Tibial nerve (tissue), 4 donors: Measurements from ENCODE around the gene ERICH3. TPM values are rescaled to one million over a fixed set of nuclear protein-coding genes. Genes with fewer than 3 reads are reported as not detected.

ENCODE experiments used
- DNase-seq, 2 donors: peaks; one replicate each; pipeline ENCODE4 v3.0.0-alpha.2; 2019; ENCODE audit warnings: low spot score in 2 of 2
- H3K27ac ChIP-seq, 4 donors: fragments of 200-600 bp; sonication (generic) in 3 of 4; one replicate each; pipeline ENCODE4 v1.5.1; 2017 to 2019; ENCODE audit warnings: mild to moderate bottlenecking in 1 of 4
- H3K27me3 ChIP-seq, 2 donors: fragments of 200-600 bp; sonication (generic) in 1 of 2; one replicate each; pipeline versions ENCODE4 v1.5.1 to v1.6.0; 2017 to 2019
- H3K36me3 ChIP-seq, 3 donors: fragments of 200-600 bp; sonication (generic); one replicate each; pipeline ENCODE4 v1.5.1; 2018 to 2019
- H3K4me1 ChIP-seq, 4 donors: fragments of 200-600 bp; sonication (generic) in 3 of 4; one replicate each; pipeline ENCODE4 v1.5.1; 2017 to 2019
- H3K4me3 ChIP-seq, 4 donors: fragments of 200-600 bp; sonication (generic) in 3 of 4; one replicate each; pipeline ENCODE4 v1.5.1; 2017 to 2019; ENCODE audit warnings: mild to moderate bottlenecking in 1 of 4, moderate library complexity in 1 of 4
- H3K9me3 ChIP-seq, 4 donors: fragments of 200-600 bp; sonication (generic) in 3 of 4; one replicate each; pipeline ENCODE4 v1.5.1; 2017 to 2019
- EP300 ChIP-seq, 2 donors: sonication (generic); formaldehyde crosslinking; IDR thresholded peaks; one replicate each; pipeline ENCODE4 v1.6.1; 2017; ENCODE audit warnings: antibody characterized with exemption in 2 of 2, mild to moderate bottlenecking in 1 of 2
- POLR2A ChIP-seq, 2 donors: fragments of 450-650 bp; IDR thresholded peaks; one replicate each; pipeline ENCODE4 v1.6.1; 2017; ENCODE audit warnings: antibody characterized with exemption in 2 of 2, mild to moderate bottlenecking in 2 of 2, moderate library complexity in 2 of 2
- WGBS, 2 donors: methylation state at CpG; one replicate each; pipeline ENCODE4 v1.1.5; 2018; 5-methylcytosine and 5-hydroxymethylcytosine counted together
- total RNA-seq, 4 donors: library from RNA; depleted of rRNA; stranded (reverse); fragments of >200 nt; gene quantifications; one replicate each; pipeline ENCODE4 v1.1.0, GENCODE V29; 2016
- TF ChIP-seq, protein P1 (sequence below), 5 experiments: fragments of 200-600 bp in 3 of 5; fragments of 450-650 bp in 2 of 5; sonication (generic) in 3 of 5; IDR thresholded peaks; one replicate each; pipeline ENCODE4 v1.5.1; 2016 to 2019; ENCODE audit warnings: antibody characterized with exemption in 5 of 5, mild to moderate bottlenecking in 3 of 5, moderate library complexity in 2 of 5

ERICH3 gene
- total RNA-seq, 4 donors from 2014 or later, result 0.20 to 0.30 (median 0.21) TPM

- no peak overlapping the region for H3K4me3 ChIP-seq
- no peaks in the 10 kb centered on the region for H3K36me3 ChIP-seq
- H3K27ac ChIP-seq, result no peak overlapping the region
- DNase-seq, result no peak
- no peak for TF ChIP-seq EP300 (IDR thresholded peaks at IDR 0.05)
- no peak for TF ChIP-seq POLR2A (IDR thresholded peaks at IDR 0.05)
- TF ChIP-seq, protein P1, sequence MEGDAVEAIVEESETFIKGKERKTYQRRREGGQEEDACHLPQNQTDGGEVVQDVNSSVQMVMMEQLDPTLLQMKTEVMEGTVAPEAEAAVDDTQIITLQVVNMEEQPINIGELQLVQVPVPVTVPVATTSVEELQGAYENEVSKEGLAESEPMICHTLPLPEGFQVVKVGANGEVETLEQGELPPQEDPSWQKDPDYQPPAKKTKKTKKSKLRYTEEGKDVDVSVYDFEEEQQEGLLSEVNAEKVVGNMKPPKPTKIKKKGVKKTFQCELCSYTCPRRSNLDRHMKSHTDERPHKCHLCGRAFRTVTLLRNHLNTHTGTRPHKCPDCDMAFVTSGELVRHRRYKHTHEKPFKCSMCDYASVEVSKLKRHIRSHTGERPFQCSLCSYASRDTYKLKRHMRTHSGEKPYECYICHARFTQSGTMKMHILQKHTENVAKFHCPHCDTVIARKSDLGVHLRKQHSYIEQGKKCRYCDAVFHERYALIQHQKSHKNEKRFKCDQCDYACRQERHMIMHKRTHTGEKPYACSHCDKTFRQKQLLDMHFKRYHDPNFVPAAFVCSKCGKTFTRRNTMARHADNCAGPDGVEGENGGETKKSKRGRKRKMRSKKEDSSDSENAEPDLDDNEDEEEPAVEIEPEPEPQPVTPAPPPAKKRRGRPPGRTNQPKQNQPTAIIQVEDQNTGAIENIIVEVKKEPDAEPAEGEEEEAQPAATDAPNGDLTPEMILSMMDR (IDR thresholded peaks at IDR 0.05), result no peak
- H3K9me3 ChIP-seq, result no peaks in the 10 kb centered on the region
- no peaks in the 10 kb centered on the region for H3K4me1 ChIP-seq
- no peaks in the 10 kb centered on the region for H3K27me3 ChIP-seq
- 87 to 90% methylated on average over 4 of the region's 4 CpGs for WGBS, 2 donors
These were observed 145.5 kb downstream of the ERICH3 start for GRCh38 chr1:74528123-74528522.

GRCh38 chr1:74526708-74527107, 146.9 kb downstream of the ERICH3 start:
- H3K36me3 ChIP-seq, result no peaks in the 10 kb centered on the region
- H3K9me3 ChIP-seq, result no peaks in the 10 kb centered on the region
- WGBS, 2 donors, result 68 to 78% methylated on average over 2 of the region's 2 CpGs
- no peak for DNase-seq
- no peaks in the 10 kb centered on the region for H3K4me1 ChIP-seq
- H3K27ac ChIP-seq, result no peak overlapping the region
- TF ChIP-seq POLR2A (IDR thresholded peaks at IDR 0.05), result no peak
- TF ChIP-seq, protein P1 (IDR thresholded peaks at IDR 0.05), result no peak
- no peak overlapping the region for H3K4me3 ChIP-seq
- no peaks in the 10 kb centered on the region for H3K27me3 ChIP-seq

DNA sequence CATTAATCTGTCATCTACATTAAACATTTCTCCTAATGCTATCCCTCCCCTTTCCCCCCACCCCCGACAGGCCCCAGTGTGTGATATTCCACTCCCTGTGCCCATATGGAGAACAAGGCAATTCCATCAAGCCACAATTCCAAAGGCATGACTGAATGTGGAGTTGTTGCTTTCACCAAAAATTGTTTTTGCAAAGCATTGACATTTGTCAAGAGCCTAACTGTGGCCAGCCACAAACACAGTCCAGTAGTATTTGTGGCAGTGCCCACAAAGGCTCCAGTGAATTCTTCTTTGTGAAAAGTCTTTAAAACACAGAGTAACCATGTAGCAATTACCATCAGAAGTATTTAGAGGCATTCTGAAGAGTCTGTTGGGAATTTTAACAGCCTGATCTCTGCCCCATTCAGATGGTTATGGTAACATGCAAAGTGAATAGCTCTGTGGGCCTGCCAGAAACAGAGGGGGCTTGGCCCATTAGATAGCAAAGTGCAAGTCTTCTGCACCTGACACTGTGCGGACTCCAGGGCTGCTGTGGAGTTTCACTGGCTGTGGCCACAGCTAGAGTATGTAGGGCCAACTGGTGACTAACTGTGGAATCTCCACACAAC, 149.6 kb downstream of the ERICH3 start:
- 31 to 56% methylated on average over 2 of the region's 2 CpGs for WGBS, 2 donors
- no peak for DNase-seq

GRCh38 chr1:74522148-74522547, 151.4 kb downstream of the ERICH3 start:
- Histone ChIP-seq H3K4me3 (no peak overlapping the region), H3K27me3 (no peaks in the 10 kb centered on the region), H3K4me1 (no peaks in the 10 kb centered on the region), H3K27ac (no peak overlapping the region), H3K9me3 (no peaks in the 10 kb centered on the region), H3K36me3 (no peaks in the 10 kb centered on the region)
- no peak for DNase-seq
- 37 to 41% methylated on average over 4 of the region's 4 CpGs for WGBS, 2 donors
- TF ChIP-seq POLR2A (IDR thresholded peaks at IDR 0.05) (no peak), EP300 (IDR thresholded peaks at IDR 0.05) (no peak)
- TF ChIP-seq, protein P1 (IDR thresholded peaks at IDR 0.05), result no peak

More for the DNA sequence above, 149.6 kb downstream of the ERICH3 start:
- TF ChIP-seq POLR2A (IDR thresholded peaks at IDR 0.05) (no peak), EP300 (IDR thresholded peaks at IDR 0.05) (no peak)
- TF ChIP-seq, protein P1 (IDR thresholded peaks at IDR 0.05), result no peak
- Histone ChIP-seq H3K9me3 (no peaks in the 10 kb centered on the region), H3K4me1 (no peaks in the 10 kb centered on the region), H3K4me3 (no peak overlapping the region), H3K27me3 (no peaks in the 10 kb centered on the region), H3K36me3 (no peaks in the 10 kb centered on the region), H3K27ac (no peak overlapping the region)

Other genes starting within 250 kb of the ERICH3 start
- not detected for gene LRRC53, start 161.2 kb downstream of the ERICH3 start, total RNA-seq
- 10 to 100 TPM; 16.1 to 39.5 (median 23.6) TPM for gene CRYZ, start 59.3 kb upstream of the ERICH3 start, total RNA-seq
- 10 to 100 TPM; 11.1 to 14.6 (median 13.3) TPM for gene TYW3, start 59.4 kb upstream of the ERICH3 start, total RNA-seq